Left lobe of liver (tissue), 2 donors: ENCODE data around the gene MRPL44. TPM values are rescaled to one million over a fixed set of nuclear protein-coding genes. Genes with fewer than 3 reads are reported as not detected.
"Not testable (repeated sequence)": the region's sequence is repeated elsewhere in the genome, so short reads cannot be mapped to it uniquely, and the experiment has no call there.

Experiments used
- ATAC-seq: fragments of 200-7000 bp; cut with Tn5 transposase; one replicate; pipeline ENCODE4 v1.9.1; 2020; ENCODE audit warnings: mild to moderate bottlenecking, moderate library complexity
- DNase-seq: peaks from one replicate; pipeline ENCODE4 v3.0.0-alpha.2; 2020; ENCODE audit warnings: low spot score
- total RNA-seq: library from RNA; stranded (reverse); gene quantifications from one replicate; pipeline ENCODE4 v1.2.1, GENCODE V29; 2021
- donor health status: DM: no; HTN: no; CAD: no; lungs with moderate emphysema.
- donor health status: DM: no; HTN: yes; CAD: no.

The MRPL44 gene
- total RNA-seq, 1 donor from 2014 or later, result 22.0 TPM

DNA sequence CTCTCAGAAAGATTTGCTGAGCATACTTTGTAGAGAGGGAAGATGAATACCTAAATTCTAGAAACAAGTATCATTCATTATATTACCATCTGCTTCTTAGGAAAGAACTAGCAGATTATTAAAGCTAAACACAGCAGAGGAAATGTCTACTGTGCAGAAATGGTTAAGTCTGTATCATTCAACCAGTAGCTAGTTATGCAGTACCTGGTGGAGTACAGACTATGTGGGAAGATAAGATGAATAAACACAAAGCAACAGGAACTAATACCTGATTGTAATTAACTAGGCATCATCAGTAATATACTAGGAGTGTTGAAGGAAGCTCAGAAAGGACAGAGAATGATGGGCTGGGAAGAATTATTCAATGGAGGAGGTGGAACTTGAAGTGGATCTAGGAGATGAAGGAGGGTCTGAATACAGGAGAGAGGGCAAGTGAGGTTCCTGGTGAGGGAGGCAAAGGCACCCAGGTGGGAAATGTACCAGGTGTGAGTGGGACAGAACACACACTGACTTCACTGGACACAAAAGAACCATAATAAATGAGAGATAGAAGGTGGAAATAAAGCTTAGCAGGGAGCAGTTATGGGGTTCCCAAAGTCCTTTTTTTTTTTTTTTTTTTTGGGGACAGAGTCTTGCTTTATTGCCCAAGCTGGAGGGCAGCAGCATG is 21.7 kb upstream of the MRPL44 start:
- DNase-seq (no peak), ATAC-seq (no peak)

DNA sequence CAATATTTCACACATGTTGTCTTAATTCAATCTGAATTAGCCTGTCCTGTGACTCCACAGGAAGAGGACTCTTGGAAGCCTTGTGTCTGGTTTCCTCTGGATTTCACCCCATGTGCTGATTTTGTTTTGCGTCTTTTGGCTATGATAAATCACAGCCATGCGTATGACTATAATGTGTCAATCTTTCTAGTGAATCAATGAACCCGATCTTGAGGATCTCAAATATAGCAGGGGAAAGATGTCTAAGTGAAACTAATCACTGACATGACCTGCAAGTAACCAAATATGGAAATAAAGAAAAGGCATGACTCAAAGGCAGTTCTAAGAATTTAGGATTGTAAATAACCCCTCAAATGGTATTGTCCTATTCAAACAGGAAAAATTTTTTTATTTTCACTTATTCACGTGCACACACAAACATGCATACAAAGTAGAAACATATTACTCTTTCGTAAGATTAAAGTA is 20.4 kb upstream of the MRPL44 start:
- DNase-seq (no peak), ATAC-seq (no peak)

- DNase-seq (no peak), ATAC-seq (no peak)
Measured at GRCh38 chr2:223937535-223937934, 19.7 kb upstream of the MRPL44 start.

- ATAC-seq, DNase-seq: not testable (repeated sequence)
Measured at GRCh38 chr2:223939438-223939837, 17.8 kb upstream of the MRPL44 start.

DNA sequence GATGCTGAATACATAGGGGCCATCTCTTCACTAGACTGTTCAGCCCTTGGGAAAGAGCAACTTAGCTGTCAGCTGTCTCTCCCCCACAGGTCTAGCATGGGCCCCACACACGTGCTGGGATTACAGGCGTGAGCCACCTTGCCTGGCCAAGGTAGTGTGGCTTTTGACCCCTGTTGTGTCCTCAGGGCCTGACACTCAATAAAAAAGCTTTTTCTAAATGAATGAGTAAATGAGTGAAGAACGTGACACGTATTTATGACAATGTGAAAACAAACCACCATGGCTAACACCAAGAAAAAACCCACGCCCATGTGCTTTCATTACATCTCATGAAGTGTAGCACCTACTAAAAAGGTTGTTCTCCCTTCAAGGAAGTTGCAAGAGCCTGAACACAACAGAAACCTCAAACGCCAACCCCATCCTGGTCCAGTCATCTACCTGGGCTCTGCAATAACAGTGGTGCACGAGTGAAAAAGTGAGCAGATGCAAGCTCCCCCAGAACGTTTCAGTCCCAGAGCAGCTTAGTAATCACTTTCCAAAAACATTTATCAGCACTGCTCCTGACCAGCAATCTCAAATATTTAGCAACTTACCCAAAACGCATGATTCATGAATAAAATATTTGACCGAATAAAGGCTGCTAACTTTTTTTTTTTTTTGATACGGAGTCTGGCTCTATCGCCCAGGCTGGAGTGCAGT is 15.5 kb upstream of the MRPL44 start:
- DNase-seq (no peak), ATAC-seq (no peak)

DNA sequence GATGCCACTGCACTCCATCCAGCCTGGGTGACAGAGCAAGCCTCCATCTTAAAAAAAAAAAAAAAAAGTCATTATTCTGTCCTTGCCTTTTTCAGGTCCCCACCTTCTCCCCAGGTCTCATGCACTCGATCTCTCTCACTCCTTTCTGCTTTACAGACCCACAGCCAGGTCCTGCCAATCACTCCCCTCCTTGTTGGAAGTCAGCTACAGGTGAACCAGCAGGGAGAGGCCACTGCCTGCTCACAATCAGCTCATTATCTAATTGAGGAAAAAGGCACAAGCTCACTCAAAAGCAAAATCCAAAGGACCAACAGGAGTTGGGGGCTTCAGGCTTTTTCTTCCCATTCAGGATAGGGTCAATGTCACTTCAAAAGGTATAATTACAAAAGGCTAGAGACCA is 14.1 kb upstream of the MRPL44 start:
- ATAC-seq (no peak), DNase-seq (no peak)

DNA sequence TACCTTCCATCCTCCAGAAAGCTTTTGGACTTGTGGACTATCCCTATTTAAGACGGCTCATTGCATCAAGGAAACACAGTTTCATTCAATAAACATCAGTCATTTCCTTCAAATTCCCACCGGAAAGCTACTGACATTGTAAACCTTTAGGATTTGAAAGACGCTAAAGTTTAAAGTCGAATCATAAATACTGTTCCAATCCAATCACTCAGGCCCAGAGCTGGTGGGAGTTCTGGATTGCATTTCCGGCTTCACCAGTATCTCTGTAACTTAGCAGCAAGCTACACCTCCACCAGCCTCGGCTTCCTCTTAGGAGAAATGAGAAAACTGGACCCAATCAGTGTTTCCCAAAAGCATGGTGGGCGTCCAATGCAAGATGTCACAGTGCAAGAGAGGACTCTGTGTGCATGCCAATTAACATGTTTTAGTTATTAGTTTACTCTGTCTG is 13.7 kb upstream of the MRPL44 start:
- DNase-seq (no peak), ATAC-seq (no peak)

DNA sequence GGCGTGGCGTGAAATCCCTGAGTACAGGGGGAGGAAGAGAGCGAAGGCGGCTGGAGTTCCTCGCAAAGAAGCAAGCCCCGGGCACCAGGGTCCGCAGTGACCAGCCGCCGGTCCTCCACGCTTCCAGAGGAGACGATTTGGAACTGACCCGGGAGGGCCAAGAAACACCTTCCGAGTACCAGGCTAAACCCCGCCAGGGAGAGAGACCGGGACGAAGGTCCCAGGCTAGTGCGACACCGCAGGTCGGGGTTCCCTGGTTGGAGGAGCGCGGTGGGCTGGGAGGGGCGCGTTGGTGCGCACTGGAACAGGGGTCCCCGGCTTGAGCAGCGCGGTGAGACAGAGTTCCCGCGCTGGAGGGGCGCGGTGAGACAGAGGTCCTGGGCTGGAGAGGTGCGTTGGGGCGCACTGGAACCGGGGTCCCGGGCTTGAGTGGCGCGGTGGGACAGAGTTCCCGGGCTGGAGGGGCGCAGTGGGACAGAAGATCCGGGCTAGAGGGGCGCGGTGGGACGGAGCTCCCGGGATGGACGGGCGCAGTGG is 13.0 kb upstream of the MRPL44 start:
- DNase-seq (peak; percentile 67), ATAC-seq (peak; percentile 70)

DNA sequence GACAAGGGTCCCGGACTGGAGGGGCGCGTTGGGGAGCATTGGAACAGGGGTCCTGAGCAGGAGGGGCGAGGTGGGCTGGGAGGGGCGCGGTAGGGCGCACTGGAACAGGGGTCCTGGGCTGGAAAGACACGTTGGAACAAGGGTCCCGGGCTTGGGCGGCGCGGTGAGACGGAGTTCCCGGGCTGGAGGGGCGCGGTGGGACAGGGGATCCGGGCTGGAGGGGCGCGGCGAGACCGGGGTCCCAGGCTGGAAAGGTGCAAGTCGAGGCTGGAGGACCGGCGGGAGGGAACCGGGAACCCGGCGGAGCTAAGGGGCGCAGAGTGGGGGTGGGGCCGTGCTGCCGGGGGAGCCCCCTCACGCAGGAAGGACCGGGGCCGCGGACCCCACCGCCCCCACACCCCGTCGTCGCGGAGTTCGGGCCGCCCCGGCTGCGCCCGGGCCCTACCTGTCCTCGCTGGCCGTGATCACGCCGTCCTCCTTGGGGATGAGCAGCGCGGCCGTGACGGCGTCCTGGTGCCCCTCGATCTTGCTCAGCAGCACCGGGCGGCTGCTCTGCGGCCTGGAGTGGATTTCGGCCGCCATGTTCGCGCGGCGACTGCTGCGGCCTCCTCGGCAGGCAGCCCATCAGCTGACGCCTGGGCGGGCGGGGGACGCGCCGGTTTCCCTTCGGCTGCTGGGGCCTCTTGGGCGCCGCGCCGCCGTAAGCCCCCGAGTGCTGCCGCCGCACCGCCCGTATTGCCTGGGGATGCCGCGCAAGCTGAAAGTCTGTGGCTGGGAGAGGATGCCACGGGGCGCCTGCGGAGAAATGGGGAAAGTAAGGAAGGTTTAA is 12.3 kb upstream of the MRPL44 start, which contains the start of gene WDFY1:
WDFY1 (minus strand) TSS at position 633 of the 829 bp plus-strand sequence; CDS start at position 582, 51 bp downstream.
- DNase-seq, result peak; percentile 90
- ATAC-seq, result peak; percentile 96

GRCh38 chr2:223945755-223946154 is 11.5 kb upstream of the MRPL44 start:
- ATAC-seq (no peak), DNase-seq (no peak)

DNA sequence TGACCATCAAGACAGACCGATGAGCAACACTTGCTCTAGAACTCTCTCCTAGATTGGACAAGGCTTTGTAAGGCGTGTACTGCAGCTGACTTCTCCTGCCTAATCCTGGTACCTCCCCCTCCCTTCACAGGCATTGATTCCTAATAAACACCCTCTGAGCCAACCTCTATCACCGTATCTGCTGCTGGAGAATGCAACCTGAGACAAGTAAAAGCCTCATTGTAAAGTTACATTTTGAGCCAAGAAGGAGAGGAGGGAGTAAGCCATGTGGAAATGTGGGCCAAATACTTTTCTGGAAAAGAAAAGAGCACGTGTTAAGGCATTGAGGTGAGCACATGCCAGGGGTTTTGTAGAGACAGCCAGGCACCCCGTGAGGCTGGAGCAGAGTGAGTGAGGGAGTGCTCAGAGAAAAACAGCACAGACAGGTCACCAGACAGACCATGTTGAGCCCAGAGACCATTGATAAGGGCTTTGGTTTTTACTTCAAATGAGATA is 9.5 kb upstream of the MRPL44 start:
- DNase-seq (no peak), ATAC-seq (no peak)

- no peak for DNase-seq
- ATAC-seq, result no peak
Measured at GRCh38 chr2:223949241-223949840, 7.9 kb upstream of the MRPL44 start.

GRCh38 chr2:223950448-223951347 is 6.6 kb upstream of the MRPL44 start:
- no peak for DNase-seq
- no peak for ATAC-seq

DNA sequence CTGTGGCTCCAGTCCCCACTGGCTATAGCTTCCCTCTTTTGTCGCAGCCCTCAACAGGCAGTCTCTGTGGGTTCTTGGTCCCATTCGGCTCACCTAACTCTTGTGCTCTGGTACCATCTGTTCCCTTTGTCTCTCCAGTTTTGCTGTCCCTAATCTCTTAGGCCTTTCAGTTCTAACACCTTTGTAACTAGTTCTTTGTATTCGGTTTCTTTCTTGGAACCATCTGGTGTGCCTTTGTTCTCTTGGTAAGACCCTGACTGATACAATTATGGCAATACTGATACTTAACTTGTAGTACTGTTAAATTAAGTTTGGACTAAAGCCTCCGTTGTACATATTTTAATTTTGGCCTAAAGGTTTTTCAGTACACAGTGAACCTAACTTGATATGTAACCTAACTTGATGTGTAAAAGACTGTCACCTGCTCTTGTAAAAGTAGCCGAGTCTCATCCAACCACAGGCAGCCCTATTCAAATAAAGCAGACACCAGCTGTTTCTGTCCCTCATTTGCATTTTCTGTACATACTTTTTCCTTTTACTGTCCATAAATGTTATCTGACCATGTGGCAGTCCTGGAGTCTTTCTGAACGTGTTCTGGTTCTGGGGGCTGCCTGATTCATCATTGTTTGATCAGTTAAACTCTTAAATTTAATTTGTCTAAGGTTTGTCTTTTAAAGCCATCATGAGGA is 4.8 kb upstream of the MRPL44 start:
- ATAC-seq, result no peak
- DNase-seq, result no peak

GRCh38 chr2:223954401-223954800 is 2.9 kb upstream of the MRPL44 start:
- no peak for ATAC-seq
- DNase-seq, result no peak

GRCh38 chr2:223956300-223956699 is 963 bp upstream of the MRPL44 start:
- DNase-seq (no peak), ATAC-seq (no peak)

DNA sequence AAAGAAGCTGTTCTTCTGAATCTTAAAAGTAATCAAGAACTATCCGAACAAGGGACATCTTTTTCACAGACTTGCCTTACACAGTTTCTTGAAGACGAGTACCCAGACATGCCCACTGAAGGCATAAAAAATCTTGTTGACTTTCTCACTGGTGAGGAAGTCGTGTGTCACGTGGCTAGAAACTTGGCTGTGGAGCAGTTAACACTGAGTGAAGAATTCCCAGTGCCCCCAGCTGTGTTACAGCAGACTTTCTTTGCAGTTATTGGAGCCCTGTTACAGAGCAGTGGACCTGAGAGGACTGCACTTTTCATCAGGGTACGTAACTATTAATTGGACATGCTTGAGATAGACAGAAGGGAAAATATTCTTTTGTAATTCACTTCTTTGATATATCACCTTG is 2.4 kb downstream of the MRPL44 start:
- ATAC-seq (no peak), DNase-seq (no peak)

DNA sequence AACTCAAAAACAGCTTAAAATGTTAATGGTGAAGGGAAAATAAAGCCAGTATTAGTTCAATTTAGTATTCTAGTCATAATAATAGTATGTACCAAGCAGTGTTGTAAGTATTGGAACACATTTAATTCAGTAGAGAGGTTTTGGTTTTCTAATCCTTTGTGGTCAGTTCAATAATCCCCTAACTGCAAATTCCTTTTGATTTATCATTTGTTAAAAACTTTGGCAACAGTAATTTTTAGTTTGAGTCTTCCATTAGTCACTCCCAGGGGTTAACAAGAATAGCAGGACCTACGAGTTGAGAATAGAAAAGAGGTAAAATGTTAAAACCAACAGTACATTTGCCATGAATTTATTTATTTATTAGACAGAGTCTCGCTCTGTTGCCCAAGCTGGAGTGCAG is 10.7 kb downstream of the MRPL44 start:
- ATAC-seq, result no peak

GRCh38 chr2:223969315-223969714 is 12.1 kb downstream of the MRPL44 start:
- no peak for DNase-seq
- ATAC-seq, result no peak

More for the DNA sequence above, 10.7 kb downstream of the MRPL44 start:
- DNase-seq, result no peak
